SK-N-SH treated with all-trans-retinoic acid at 6 μM for 48 hours (cell line): ENCODE measurements around the gene CHRD.

Source experiments
- CSDC2 ChIP-seq: fragments of 250-450 bp; sonication (Bioruptor Pico); IDR thresholded peaks from 2 replicates; pipeline ENCODE4 v1.5.0; 2020; ENCODE audit warnings: mild to moderate bottlenecking, moderate library complexity
- PPARA ChIP-seq: fragments of 250-450 bp; sonication (Bioruptor Pico); IDR thresholded peaks from 2 replicates; pipeline ENCODE4 v1.5.0; 2020; ENCODE audit warnings: mild to moderate bottlenecking, borderline replicate concordance
- RARB ChIP-seq: fragments of 250-450 bp; sonication (Bioruptor Pico); IDR thresholded peaks from 2 replicates; pipeline ENCODE4 v1.8.0; 2021; ENCODE audit warnings: mild to moderate bottlenecking, moderate library complexity
- SNAI2 ChIP-seq: fragments of 250-450 bp; sonication (Bioruptor Pico); IDR thresholded peaks from 2 replicates; pipeline ENCODE4 v1.5.0; 2020; ENCODE audit warnings: mild to moderate bottlenecking, moderate library complexity
- TOX ChIP-seq: fragments of 250-450 bp; sonication (Bioruptor Pico); IDR thresholded peaks from 2 replicates; pipeline ENCODE4 v1.8.0; 2021; ENCODE audit warnings: mild to moderate bottlenecking, moderate library complexity, borderline replicate concordance
- TF ChIP-seq, protein P1 (sequence below): fragments of 250-450 bp; sonication (Bioruptor Pico); IDR thresholded peaks from 2 replicates; pipeline ENCODE4 v1.5.0; 2020; ENCODE audit warnings: mild to moderate bottlenecking, moderate library complexity
- TF ChIP-seq, protein P2 (sequence below): fragments of 250-450 bp; sonication (Bioruptor Pico); IDR thresholded peaks from 2 replicates; pipeline ENCODE4 v1.5.1; 2020; ENCODE audit warnings: low read depth, mild to moderate bottlenecking, moderate library complexity
- TF ChIP-seq, protein P3 (sequence below): fragments of 250-450 bp; sonication (Bioruptor Pico); IDR thresholded peaks from 2 replicates; pipeline ENCODE4 v1.8.0; 2020; ENCODE audit warnings: mild to moderate bottlenecking, moderate library complexity, borderline replicate concordance
- TF ChIP-seq, protein P4 (sequence below): fragments of 250-450 bp; sonication (Bioruptor Pico); IDR thresholded peaks from 2 replicates; pipeline ENCODE4 v1.8.0; 2021; ENCODE audit warnings: low read depth, mild to moderate bottlenecking, moderate library complexity, borderline replicate concordance

DNA sequence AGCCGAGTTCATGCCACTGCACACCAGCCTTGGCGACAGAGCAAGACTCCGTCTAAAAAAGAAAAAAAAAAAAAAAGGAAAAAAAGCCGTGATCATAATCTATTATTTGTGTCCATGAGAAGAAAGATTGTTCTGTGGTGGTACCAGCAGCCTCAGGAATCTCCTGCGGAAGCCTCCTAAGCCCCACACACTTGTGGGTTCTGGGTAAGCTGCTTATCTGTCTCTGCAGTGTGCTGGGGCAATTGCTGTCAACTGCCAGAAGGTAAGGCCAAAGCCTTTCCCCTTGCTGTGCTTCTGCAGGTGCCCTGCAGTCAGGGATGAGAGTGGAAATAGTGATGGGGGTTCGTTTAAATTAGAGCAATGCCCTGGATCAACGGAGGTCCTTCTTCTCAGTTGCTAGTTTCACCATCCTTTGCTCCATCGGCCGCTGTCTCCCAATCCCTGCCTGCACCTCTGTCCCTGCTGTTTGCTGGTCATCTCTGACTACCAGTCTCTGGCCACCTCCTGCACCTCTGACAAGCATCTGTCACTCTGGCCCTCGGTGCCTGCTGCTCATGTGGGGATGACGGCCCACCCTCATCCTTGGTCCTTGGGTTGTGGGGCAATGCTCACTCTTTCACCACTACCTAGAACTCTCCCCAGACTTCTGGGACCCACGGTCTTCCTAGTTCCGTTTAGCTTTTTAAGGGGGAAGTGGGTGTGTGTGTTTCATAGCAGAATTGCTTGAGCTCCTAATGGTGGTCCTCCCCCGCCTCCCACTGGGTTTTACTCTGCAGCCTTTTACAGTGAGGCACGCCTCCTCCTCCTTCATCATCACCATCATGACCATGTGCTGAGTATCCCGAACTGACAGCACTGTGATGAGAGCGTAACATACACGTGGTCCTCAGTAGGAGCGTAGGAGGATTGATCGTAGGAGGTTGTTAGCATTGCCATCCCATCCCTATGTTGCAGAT lies 25.5 kb downstream of the CHRD start:
- TF ChIP-seq CSDC2 (CRISPR knock-in tag): no peak
- TF ChIP-seq SNAI2 (CRISPR knock-in tag): no peak
- no peak for TF ChIP-seq RARB (CRISPR knock-in tag)
- no peak for TF ChIP-seq PPARA (CRISPR knock-in tag)
- TF ChIP-seq, protein P1, sequence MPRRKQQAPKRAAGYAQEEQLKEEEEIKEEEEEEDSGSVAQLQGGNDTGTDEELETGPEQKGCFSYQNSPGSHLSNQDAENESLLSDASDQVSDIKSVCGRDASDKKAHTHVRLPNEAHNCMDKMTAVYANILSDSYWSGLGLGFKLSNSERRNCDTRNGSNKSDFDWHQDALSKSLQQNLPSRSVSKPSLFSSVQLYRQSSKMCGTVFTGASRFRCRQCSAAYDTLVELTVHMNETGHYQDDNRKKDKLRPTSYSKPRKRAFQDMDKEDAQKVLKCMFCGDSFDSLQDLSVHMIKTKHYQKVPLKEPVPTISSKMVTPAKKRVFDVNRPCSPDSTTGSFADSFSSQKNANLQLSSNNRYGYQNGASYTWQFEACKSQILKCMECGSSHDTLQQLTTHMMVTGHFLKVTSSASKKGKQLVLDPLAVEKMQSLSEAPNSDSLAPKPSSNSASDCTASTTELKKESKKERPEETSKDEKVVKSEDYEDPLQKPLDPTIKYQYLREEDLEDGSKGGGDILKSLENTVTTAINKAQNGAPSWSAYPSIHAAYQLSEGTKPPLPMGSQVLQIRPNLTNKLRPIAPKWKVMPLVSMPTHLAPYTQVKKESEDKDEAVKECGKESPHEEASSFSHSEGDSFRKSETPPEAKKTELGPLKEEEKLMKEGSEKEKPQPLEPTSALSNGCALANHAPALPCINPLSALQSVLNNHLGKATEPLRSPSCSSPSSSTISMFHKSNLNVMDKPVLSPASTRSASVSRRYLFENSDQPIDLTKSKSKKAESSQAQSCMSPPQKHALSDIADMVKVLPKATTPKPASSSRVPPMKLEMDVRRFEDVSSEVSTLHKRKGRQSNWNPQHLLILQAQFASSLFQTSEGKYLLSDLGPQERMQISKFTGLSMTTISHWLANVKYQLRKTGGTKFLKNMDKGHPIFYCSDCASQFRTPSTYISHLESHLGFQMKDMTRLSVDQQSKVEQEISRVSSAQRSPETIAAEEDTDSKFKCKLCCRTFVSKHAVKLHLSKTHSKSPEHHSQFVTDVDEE (CRISPR knock-in tag): no peak
- TF ChIP-seq, protein P2, sequence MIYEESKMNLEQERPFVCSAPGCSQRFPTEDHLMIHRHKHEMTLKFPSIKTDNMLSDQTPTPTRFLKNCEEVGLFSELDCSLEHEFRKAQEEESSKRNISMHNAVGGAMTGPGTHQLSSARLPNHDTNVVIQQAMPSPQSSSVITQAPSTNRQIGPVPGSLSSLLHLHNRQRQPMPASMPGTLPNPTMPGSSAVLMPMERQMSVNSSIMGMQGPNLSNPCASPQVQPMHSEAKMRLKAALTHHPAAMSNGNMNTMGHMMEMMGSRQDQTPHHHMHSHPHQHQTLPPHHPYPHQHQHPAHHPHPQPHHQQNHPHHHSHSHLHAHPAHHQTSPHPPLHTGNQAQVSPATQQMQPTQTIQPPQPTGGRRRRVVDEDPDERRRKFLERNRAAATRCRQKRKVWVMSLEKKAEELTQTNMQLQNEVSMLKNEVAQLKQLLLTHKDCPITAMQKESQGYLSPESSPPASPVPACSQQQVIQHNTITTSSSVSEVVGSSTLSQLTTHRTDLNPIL: no peak
- no peak for TF ChIP-seq TOX (CRISPR knock-in tag)
- TF ChIP-seq, protein P3, sequence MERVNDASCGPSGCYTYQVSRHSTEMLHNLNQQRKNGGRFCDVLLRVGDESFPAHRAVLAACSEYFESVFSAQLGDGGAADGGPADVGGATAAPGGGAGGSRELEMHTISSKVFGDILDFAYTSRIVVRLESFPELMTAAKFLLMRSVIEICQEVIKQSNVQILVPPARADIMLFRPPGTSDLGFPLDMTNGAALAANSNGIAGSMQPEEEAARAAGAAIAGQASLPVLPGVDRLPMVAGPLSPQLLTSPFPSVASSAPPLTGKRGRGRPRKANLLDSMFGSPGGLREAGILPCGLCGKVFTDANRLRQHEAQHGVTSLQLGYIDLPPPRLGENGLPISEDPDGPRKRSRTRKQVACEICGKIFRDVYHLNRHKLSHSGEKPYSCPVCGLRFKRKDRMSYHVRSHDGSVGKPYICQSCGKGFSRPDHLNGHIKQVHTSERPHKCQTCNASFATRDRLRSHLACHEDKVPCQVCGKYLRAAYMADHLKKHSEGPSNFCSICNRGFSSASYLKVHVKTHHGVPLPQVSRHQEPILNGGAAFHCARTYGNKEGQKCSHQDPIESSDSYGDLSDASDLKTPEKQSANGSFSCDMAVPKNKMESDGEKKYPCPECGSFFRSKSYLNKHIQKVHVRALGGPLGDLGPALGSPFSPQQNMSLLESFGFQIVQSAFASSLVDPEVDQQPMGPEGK: no peak
- TF ChIP-seq, protein P4, sequence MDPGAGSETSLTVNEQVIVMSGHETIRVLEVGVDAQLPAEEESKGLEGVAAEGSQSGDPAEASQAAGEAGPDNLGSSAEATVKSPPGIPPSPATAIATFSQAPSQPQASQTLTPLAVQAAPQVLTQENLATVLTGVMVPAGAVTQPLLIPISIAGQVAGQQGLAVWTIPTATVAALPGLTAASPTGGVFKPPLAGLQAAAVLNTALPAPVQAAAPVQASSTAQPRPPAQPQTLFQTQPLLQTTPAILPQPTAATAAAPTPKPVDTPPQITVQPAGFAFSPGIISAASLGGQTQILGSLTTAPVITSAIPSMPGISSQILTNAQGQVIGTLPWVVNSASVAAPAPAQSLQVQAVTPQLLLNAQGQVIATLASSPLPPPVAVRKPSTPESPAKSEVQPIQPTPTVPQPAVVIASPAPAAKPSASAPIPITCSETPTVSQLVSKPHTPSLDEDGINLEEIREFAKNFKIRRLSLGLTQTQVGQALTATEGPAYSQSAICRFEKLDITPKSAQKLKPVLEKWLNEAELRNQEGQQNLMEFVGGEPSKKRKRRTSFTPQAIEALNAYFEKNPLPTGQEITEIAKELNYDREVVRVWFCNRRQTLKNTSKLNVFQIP: no peak
